IMR-90 (cell line): ENCODE results near the gene BACH1.
A peak's percentile ranks its signal among the peaks of the same experiment; 100 is the strongest.

Experiments used
- POLR2A ChIP-seq: IDR thresholded peaks from 2 replicates; pipeline ENCODE4 v1.6.1; 2012; ENCODE audit warnings: mild to moderate bottlenecking, low read depth, low read length
- SMC3 ChIP-seq: fragments of 150-350 bp; IDR thresholded peaks from 2 replicates; pipeline ENCODE4 v1.6.1; 2016; ENCODE audit warnings: low read depth, mild to moderate bottlenecking, antibody characterized with exemption, low read length, moderate library complexity
- TF ChIP-seq, protein P1 (sequence below): conservative IDR thresholded peaks from 2 replicates; pipeline ENCODE4 v1.5.1; 2012; ENCODE audit warnings: mild to moderate bottlenecking, low read depth, low read length, improper control_type of control experiment

DNA sequence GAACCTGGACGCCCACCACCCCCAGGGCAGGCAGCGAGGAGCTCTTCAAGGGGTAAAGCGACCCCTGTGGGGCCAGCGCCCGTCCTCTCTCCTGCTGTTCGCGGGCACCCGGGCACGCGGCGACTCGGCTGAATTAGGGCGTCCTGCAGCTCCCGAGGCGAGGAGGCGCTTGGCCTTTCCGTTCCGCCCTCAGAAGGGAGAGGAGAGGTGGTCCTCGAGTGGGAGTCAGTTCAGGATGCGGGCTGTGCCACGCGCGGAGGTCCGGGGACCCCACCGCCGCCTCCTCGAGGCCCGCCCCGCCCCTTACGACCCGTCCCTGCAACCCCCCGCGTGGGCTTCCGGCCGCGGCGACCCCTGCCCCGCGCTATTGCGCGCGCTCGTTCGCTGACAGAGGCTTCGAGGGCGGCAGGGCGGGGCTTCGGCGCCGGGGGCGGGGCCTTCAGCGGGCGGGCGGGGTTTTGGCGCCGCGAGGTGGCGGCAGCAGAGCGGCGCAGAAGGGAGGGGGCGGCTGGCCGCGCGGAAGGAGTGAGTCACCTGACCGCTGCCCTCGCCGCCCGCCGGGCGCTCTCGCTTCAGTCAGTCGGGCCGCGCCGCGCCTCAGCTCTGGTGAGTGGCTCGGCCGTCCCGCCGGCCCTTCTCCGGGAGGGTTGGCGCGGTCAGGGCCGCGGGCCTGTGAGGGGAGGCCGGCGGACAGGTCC, at the start of gene BACH1:
- TF ChIP-seq, protein P1, sequence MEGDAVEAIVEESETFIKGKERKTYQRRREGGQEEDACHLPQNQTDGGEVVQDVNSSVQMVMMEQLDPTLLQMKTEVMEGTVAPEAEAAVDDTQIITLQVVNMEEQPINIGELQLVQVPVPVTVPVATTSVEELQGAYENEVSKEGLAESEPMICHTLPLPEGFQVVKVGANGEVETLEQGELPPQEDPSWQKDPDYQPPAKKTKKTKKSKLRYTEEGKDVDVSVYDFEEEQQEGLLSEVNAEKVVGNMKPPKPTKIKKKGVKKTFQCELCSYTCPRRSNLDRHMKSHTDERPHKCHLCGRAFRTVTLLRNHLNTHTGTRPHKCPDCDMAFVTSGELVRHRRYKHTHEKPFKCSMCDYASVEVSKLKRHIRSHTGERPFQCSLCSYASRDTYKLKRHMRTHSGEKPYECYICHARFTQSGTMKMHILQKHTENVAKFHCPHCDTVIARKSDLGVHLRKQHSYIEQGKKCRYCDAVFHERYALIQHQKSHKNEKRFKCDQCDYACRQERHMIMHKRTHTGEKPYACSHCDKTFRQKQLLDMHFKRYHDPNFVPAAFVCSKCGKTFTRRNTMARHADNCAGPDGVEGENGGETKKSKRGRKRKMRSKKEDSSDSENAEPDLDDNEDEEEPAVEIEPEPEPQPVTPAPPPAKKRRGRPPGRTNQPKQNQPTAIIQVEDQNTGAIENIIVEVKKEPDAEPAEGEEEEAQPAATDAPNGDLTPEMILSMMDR = peak; percentile 62
- TF ChIP-seq SMC3 (peak; percentile 41; the same call in 1 of the 2 replicates), POLR2A (peak; percentile 97)
